ENCODE results near the gene SBNO2. TPM values are rescaled to one million over a fixed set of nuclear protein-coding genes. Genes with fewer than 3 reads are reported as not detected.

SBNO2 gene
- total and polyA plus RNA-seq, 2 of the 4 experiments (the other 2 are of a cell fraction), result 13.4 to 40.5 TPM

DNA sequence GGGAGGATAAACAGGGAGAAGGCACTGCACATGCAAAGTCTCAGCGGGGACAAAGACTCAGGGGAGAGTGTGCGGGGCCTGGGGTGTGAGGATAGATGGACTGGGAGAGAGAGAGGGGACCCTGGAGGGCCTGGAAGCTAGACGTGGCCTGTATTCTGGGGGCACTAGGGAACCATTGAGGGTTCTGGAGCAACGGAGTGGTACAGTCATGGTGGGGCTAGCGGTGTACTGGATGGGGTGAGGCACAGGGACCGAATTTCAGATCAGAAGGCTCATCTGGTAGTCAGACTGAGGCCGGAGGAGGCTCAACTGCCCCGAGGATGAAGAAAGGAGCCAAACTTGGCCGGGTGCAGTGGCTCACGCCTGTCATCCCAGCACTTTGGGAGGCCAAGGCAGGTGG, 8.0 kb upstream of the SBNO2 start:
- no peak overlapping the region for H3K4me3 ChIP-seq (ENCODE audit: insufficient read depth, low read depth, low read length)
- intact Hi-C loops (cut with micrococcal nuclease) (no loop called here), dilution Hi-C loops (cut with HindIII; ENCODE audit: low sequenced_read_pairs, unreplicated experiment) (no loop called here), in situ Hi-C loops (cut with MboI; ENCODE audit: low sequenced_read_pairs) (no loop called here)
- no peaks in the 10 kb centered on the region for H3K27me3 ChIP-seq (ENCODE audit: control insufficient read depth, insufficient read depth, low read length)
- no peak overlapping the region for H2BK15ac ChIP-seq (ENCODE audit: low read depth, low read length)
- no peak overlapping the region for H2BK20ac ChIP-seq (ENCODE audit: low read depth, low read length)
- H2AK9ac ChIP-seq (replicated peaks; ENCODE audit: low read depth, low read length, poor library complexity), result peak overlapping the region; percentile 89
- no TSS peak for BruUV-seq (replicated peaks)
- no peak overlapping the region for H4K5ac ChIP-seq (ENCODE audit: low read depth, low read length)
- H2AK5ac ChIP-seq (ENCODE audit: low read depth, low read length), result peak overlapping the region; percentile 87; the same call in 1 of the 2 replicates
- H3K9me3 ChIP-seq (ENCODE audit: control insufficient read depth, insufficient read depth, low read length), result no peaks in the 10 kb centered on the region
- 0 out of 2 replicates have a peak overlapping the region, but pooled peaks have one; percentile 35 for H3K4ac ChIP-seq (ENCODE audit: low read depth, low read length)
- H4K20me1 ChIP-seq (ENCODE audit: insufficient read depth, low read length), result no peaks in the 10 kb centered on the region
- H4K8ac ChIP-seq (ENCODE audit: low read depth in 2 of 2, low read length in 2 of 2), result no peak overlapping the region
- no peak overlapping the region for H3K27ac ChIP-seq (ENCODE audit: insufficient read depth, low read length)
- ChIA-PET CTCF (no interaction called here), POLR2A (ENCODE audit: unreplicated experiment) (no interaction called here)
- H3K56ac ChIP-seq (ENCODE audit: extremely low read depth, insufficient read depth, low read length), result no peak overlapping the region
- 0 out of 2 replicates have a peak, but pooled peaks cover 1% of the 10 kb centered on the region for H3K9me1 ChIP-seq (ENCODE audit: insufficient read depth, low read length)
- ATAC-seq (ENCODE audit: low read depth) (no peak), DNase-seq (no peak)
- no peak overlapping the region for H2AFZ ChIP-seq (replicated peaks; ENCODE audit: low read length, poor library complexity)
- H2BK120ac ChIP-seq (ENCODE audit: low read depth, low read length), result no peak overlapping the region
- TF ChIP-seq, protein P1, sequence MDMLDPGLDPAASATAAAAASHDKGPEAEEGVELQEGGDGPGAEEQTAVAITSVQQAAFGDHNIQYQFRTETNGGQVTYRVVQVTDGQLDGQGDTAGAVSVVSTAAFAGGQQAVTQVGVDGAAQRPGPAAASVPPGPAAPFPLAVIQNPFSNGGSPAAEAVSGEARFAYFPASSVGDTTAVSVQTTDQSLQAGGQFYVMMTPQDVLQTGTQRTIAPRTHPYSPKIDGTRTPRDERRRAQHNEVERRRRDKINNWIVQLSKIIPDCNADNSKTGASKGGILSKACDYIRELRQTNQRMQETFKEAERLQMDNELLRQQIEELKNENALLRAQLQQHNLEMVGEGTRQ (IDR thresholded peaks at IDR 0.05; ENCODE audit: low read depth, low read length), result no peak
- TF ChIP-seq NFE2L2 (IDR thresholded peaks at IDR 0.05; ENCODE audit: low read depth, low read length), result no peak
- TF ChIP-seq MAFK (IDR thresholded peaks at IDR 0.05; ENCODE audit: low read depth, low read length), result no peak
- no peak for TF ChIP-seq CHD1 (IDR thresholded peaks at IDR 0.05; ENCODE audit: low read depth, low read length)
- TF ChIP-seq RAD21 (IDR thresholded peaks at IDR 0.05; ENCODE audit: low read length), result no peak
- TF ChIP-seq, protein P2, sequence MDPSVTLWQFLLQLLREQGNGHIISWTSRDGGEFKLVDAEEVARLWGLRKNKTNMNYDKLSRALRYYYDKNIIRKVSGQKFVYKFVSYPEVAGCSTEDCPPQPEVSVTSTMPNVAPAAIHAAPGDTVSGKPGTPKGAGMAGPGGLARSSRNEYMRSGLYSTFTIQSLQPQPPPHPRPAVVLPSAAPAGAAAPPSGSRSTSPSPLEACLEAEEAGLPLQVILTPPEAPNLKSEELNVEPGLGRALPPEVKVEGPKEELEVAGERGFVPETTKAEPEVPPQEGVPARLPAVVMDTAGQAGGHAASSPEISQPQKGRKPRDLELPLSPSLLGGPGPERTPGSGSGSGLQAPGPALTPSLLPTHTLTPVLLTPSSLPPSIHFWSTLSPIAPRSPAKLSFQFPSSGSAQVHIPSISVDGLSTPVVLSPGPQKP (IDR thresholded peaks at IDR 0.05; ENCODE audit: borderline replicate concordance, low read depth, low read length), result no peak
- no peak for TF ChIP-seq MXI1 (IDR thresholded peaks at IDR 0.05; ENCODE audit: borderline replicate concordance, low read depth, low read length)
- no peak for TF ChIP-seq CEBPB (IDR thresholded peaks at IDR 0.05; ENCODE audit: low read depth, low read length)
- no peak for TF ChIP-seq FOS (IDR thresholded peaks at IDR 0.05; ENCODE audit: low read depth, low read length)
- TF ChIP-seq MAZ (IDR thresholded peaks at IDR 0.05; ENCODE audit: borderline replicate concordance, low read depth, low read length), result no peak
- TF ChIP-seq, protein P3, sequence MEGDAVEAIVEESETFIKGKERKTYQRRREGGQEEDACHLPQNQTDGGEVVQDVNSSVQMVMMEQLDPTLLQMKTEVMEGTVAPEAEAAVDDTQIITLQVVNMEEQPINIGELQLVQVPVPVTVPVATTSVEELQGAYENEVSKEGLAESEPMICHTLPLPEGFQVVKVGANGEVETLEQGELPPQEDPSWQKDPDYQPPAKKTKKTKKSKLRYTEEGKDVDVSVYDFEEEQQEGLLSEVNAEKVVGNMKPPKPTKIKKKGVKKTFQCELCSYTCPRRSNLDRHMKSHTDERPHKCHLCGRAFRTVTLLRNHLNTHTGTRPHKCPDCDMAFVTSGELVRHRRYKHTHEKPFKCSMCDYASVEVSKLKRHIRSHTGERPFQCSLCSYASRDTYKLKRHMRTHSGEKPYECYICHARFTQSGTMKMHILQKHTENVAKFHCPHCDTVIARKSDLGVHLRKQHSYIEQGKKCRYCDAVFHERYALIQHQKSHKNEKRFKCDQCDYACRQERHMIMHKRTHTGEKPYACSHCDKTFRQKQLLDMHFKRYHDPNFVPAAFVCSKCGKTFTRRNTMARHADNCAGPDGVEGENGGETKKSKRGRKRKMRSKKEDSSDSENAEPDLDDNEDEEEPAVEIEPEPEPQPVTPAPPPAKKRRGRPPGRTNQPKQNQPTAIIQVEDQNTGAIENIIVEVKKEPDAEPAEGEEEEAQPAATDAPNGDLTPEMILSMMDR (conservative IDR thresholded peaks at IDR 0.05; ENCODE audit: low read depth, low read length), result no peak
- TF ChIP-seq POLR2A (IDR thresholded peaks at IDR 0.05; ENCODE audit: low read depth, low read length), result no peak
- TF ChIP-seq RFX5 (IDR thresholded peaks at IDR 0.05; ENCODE audit: low read depth, low read length), result no peak
- no peak for TF ChIP-seq RCOR1 (IDR thresholded peaks at IDR 0.05; ENCODE audit: insufficient replicate concordance, low read length)
- no peak for TF ChIP-seq BHLHE40 (IDR thresholded peaks at IDR 0.05; ENCODE audit: low read depth, low read length)
- no peak for TF ChIP-seq SMC3 (IDR thresholded peaks at IDR 0.05; ENCODE audit: low read depth, low read length)
- no peaks in the 10 kb centered on the region for H3K79me1 ChIP-seq (ENCODE audit: low read depth in 1 of 2, low read length in 2 of 2)
- H3K23ac ChIP-seq (ENCODE audit: low read depth, low read length), result no peak overlapping the region
- no peak overlapping the region for H3K18ac ChIP-seq (ENCODE audit: low read depth, low read length)
- no peak overlapping the region for H2BK5ac ChIP-seq (ENCODE audit: low read depth, low read length, poor library complexity, severe bottlenecking)
- H3K9ac ChIP-seq (ENCODE audit: low read depth, low read length), result no peak overlapping the region
- H3K4me2 ChIP-seq (ENCODE audit: low read depth, low read length), result no peak overlapping the region
- no peak overlapping the region for H4K91ac ChIP-seq (ENCODE audit: insufficient read depth, low read depth, low read length)
- no peak overlapping the region for H3K14ac ChIP-seq (replicated peaks; ENCODE audit: low read depth, low read length)
- no peaks in the 10 kb centered on the region for H3K36me3 ChIP-seq (ENCODE audit: control insufficient read depth, insufficient read depth, low read length)
- H3K4me1 ChIP-seq (ENCODE audit: control insufficient read depth, insufficient read depth, low read length), result peaks cover 16% of the 10 kb centered on the region
- 100% methylated on average over 4 of the region's 10 CpGs; no CpG with 5 or more reads in 1 of the 2 experiments for WGBS, 2 experiments (ENCODE audit: extremely low coverage in 2 of 2, insufficient read length in 1 of 2)

All from IMR-90 (cell line).